ENCODE results near the gene KIF5A.

- TF ChIP-seq, protein P1, sequence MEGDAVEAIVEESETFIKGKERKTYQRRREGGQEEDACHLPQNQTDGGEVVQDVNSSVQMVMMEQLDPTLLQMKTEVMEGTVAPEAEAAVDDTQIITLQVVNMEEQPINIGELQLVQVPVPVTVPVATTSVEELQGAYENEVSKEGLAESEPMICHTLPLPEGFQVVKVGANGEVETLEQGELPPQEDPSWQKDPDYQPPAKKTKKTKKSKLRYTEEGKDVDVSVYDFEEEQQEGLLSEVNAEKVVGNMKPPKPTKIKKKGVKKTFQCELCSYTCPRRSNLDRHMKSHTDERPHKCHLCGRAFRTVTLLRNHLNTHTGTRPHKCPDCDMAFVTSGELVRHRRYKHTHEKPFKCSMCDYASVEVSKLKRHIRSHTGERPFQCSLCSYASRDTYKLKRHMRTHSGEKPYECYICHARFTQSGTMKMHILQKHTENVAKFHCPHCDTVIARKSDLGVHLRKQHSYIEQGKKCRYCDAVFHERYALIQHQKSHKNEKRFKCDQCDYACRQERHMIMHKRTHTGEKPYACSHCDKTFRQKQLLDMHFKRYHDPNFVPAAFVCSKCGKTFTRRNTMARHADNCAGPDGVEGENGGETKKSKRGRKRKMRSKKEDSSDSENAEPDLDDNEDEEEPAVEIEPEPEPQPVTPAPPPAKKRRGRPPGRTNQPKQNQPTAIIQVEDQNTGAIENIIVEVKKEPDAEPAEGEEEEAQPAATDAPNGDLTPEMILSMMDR (IDR thresholded peaks at IDR 0.05), result no peak
- TF ChIP-seq ZFX (IDR thresholded peaks at IDR 0.05; ENCODE audit: borderline replicate concordance), result no peak
Observed at GRCh38 chr12:57629897-57630471, 80.1 kb downstream of the KIF5A start.

All from 22Rv1 (cell line).